H1 (cell line): ENCODE data around the gene HINT2. TPM values are rescaled to one million over a fixed set of nuclear protein-coding genes. Genes with fewer than 3 reads are reported as not detected.

Source experiments
- CTCF ChIA-PET: fragments of 300-600 bp; sonication (Branson Sonifier 250); formaldehyde crosslinking; loops from one replicate; lab custom pipeline; 2021; ENCODE audit not compliant: partially characterized antibody; lab: Charles Lee
- POLR2A ChIA-PET: fragments of 300-600 bp; sonication (Branson Sonifier 250); formaldehyde crosslinking; loops from one replicate; lab custom pipeline; 2021; ENCODE audit warnings: inconsistent platforms; ENCODE audit not compliant: partially characterized antibody; lab: Charles Lee
- DNase-seq, 2 experiments: peaks; one replicate each; pipeline versions ENCODE4 v3.0.0 to v3.0.0-alpha.2; 2010 to 2022; ENCODE audit warnings: low spot score in 2 of 2, low read depth in 1 of 2, mixed read lengths in 1 of 2
- FAIRE-seq: peaks from 2 replicates; lab custom pipeline; 2011; peaks lifted over from hg19 to GRCh38; lab: Jason Lieb, UNC
- H2AFZ ChIP-seq: 2 replicates; pipeline ENCODE4 v1.8.1; 2012; ENCODE audit warnings: low read length, inconsistent platforms
- H2AK5ac ChIP-seq: 2 replicates; pipeline ENCODE4 v1.6.1; 2013; ENCODE audit warnings: low read depth, low read length
- H2BK120ac ChIP-seq: replicated peaks from 2 replicates; pipeline ENCODE3; 2013; ENCODE audit warnings: low read depth, low read length, inconsistent platforms
- H2BK12ac ChIP-seq: 2 replicates; pipeline ENCODE4 v1.6.1; 2013; ENCODE audit warnings: low read depth, low read length
- H2BK15ac ChIP-seq: 2 replicates; pipeline ENCODE4 v1.6.1; 2013; ENCODE audit warnings: low read length
- H2BK20ac ChIP-seq: 2 replicates; pipeline ENCODE4 v1.6.1; 2013; ENCODE audit warnings: low read length
- H2BK5ac ChIP-seq: 2 replicates; pipeline ENCODE4 v1.6.1; 2013; ENCODE audit warnings: low read depth, low read length
- H3K14ac ChIP-seq: 2 replicates; pipeline ENCODE4 v1.6.1; 2013; ENCODE audit warnings: inconsistent platforms; ENCODE audit not compliant: insufficient read length
- H3K18ac ChIP-seq: 2 replicates; pipeline ENCODE4 v1.6.1; 2013; ENCODE audit warnings: low read length; ENCODE audit errors: extremely low read depth
- H3K23ac ChIP-seq: 2 replicates; pipeline ENCODE4 v1.6.1; 2013; ENCODE audit warnings: inconsistent platforms; ENCODE audit not compliant: insufficient read length
- H3K23me2 ChIP-seq: 2 replicates; pipeline ENCODE4 v1.6.1; 2013; ENCODE audit warnings: low read depth, low read length
- H3K27ac ChIP-seq: 2 replicates; pipeline ENCODE4 v1.6.1; 2011; ENCODE audit warnings: low read depth, low read length, inconsistent platforms
- H3K27me3 ChIP-seq, 4 experiments: replicated peaks in 1 of 4; 1 replicate in 1 of 4; 2 replicates in 3 of 4; pipeline versions ENCODE4 v1.6.1 to v1.8.1; 2011 to 2013; ENCODE audit warnings: low read length in 3 of 4, mild to moderate bottlenecking in 3 of 4, inconsistent platforms in 2 of 4, mixed read lengths in 2 of 4, moderate library complexity in 1 of 4; ENCODE audit not compliant: control insufficient read depth in 3 of 4, insufficient read depth in 3 of 4; ENCODE audit errors: extremely low read depth in 1 of 4
- H3K36me3 ChIP-seq, 4 experiments: 2 replicates each; pipeline versions ENCODE4 v1.6.1 to v1.8.1; 2011 to 2013; ENCODE audit warnings: mild to moderate bottlenecking in 4 of 4, low read length in 3 of 4, moderate library complexity in 2 of 4, control low read depth in 1 of 4, inconsistent platforms in 1 of 4; ENCODE audit not compliant: insufficient read depth in 4 of 4, control insufficient read depth in 2 of 4
- H3K4ac ChIP-seq: replicated peaks from 2 replicates; pipeline ENCODE3; 2013; ENCODE audit warnings: low read length, low read depth, mixed read lengths, inconsistent platforms; ENCODE audit not compliant: insufficient read length
- H3K4me1 ChIP-seq, 4 experiments: replicated peaks in 1 of 4; 1 replicate in 1 of 4; 2 replicates in 3 of 4; pipeline versions ENCODE4 v1.6.1 to v1.8.1; 2011 to 2013; ENCODE audit warnings: low read length in 3 of 4, inconsistent platforms in 2 of 4, mixed read lengths in 1 of 4; ENCODE audit not compliant: insufficient read depth in 4 of 4, control insufficient read depth in 3 of 4
- H3K4me2 ChIP-seq, 2 experiments: 2 replicates each; pipeline versions ENCODE4 v1.6.1 to v1.8.1; 2011 to 2013; ENCODE audit warnings: low read depth in 2 of 2, low read length in 2 of 2, control low read depth in 1 of 2, inconsistent platforms in 1 of 2, mild to moderate bottlenecking in 1 of 2; ENCODE audit not compliant: insufficient read depth in 1 of 2
- H3K4me3 ChIP-seq, 4 experiments: fragments of 200-600, 300-600 bp in 1 of 4; sonication (generic), shearing (Covaris generic), sonication (Bioruptor Twin) in 1 of 4; 2 replicates each; pipeline versions ENCODE4 v1.5.1 to v1.8.1; 2011 to 2016; ENCODE audit warnings: low read length in 4 of 4, low read depth in 3 of 4, control low read depth in 2 of 4, inconsistent platforms in 2 of 4, mild to moderate bottlenecking in 2 of 4, mixed read lengths in 1 of 4, moderate library complexity in 1 of 4; ENCODE audit not compliant: insufficient read depth in 2 of 4; ENCODE audit errors: extremely low read depth in 1 of 4
- H3K56ac ChIP-seq: replicated peaks from 2 replicates; pipeline ENCODE3; 2013; ENCODE audit warnings: low read depth, mild to moderate bottlenecking, mixed read lengths, low read length, inconsistent platforms; ENCODE audit not compliant: insufficient read length
- H3K79me1 ChIP-seq: 2 replicates; pipeline ENCODE4 v1.6.1; 2013; ENCODE audit warnings: low read depth, low read length, control low read depth
- H3K79me2 ChIP-seq, 2 experiments: 2 replicates each; pipeline versions ENCODE4 v1.6.1 to v1.8.1; 2012 to 2013; ENCODE audit warnings: low read length in 2 of 2, mild to moderate bottlenecking in 2 of 2, inconsistent platforms in 1 of 2; ENCODE audit not compliant: insufficient read depth in 2 of 2, control insufficient read depth in 1 of 2
- H3K9ac ChIP-seq, 4 experiments: replicated peaks in 1 of 4; 1 replicate in 1 of 4; 2 replicates in 3 of 4; pipeline versions ENCODE4 v1.6.1 to v1.8.1; 2011 to 2013; ENCODE audit warnings: low read depth in 3 of 4, low read length in 3 of 4, control low read depth in 2 of 4, mild to moderate bottlenecking in 2 of 4, moderate library complexity in 2 of 4, inconsistent platforms in 1 of 4; ENCODE audit errors: extremely low read depth in 1 of 4
- H3K9me3 ChIP-seq, 2 experiments: 2 replicates each; pipeline versions ENCODE4 v1.6.1 to v1.8.1; 2012 to 2013; ENCODE audit warnings: mild to moderate bottlenecking in 2 of 2, moderate library complexity in 2 of 2, control low read depth in 1 of 2, inconsistent platforms in 1 of 2, low read depth in 1 of 2, low read length in 1 of 2, mixed read lengths in 1 of 2; ENCODE audit not compliant: insufficient read depth in 2 of 2
- H4K20me1 ChIP-seq, 2 experiments: replicated peaks in 1 of 2; 2 replicates each; pipeline versions ENCODE3 to v1.8.1; 2011 to 2013; ENCODE audit warnings: inconsistent platforms in 2 of 2, low read length in 2 of 2, mild to moderate bottlenecking in 1 of 2; ENCODE audit not compliant: insufficient read depth in 2 of 2, control insufficient read depth in 1 of 2
- H4K5ac ChIP-seq: 2 replicates; pipeline ENCODE4 v1.6.1; 2013; ENCODE audit warnings: low read length, low read depth, mixed read lengths, inconsistent platforms; ENCODE audit not compliant: insufficient read length
- H4K8ac ChIP-seq: 2 replicates; pipeline ENCODE4 v1.8.0; 2013; ENCODE audit warnings: mild to moderate bottlenecking, moderate library complexity, low read length, inconsistent platforms; ENCODE audit not compliant: insufficient read depth; ENCODE audit errors: extremely low read depth
- H4K91ac ChIP-seq: replicated peaks from 2 replicates; pipeline ENCODE3; 2013; ENCODE audit warnings: low read length, mixed read lengths, inconsistent platforms; ENCODE audit not compliant: insufficient read length
- ASH2L ChIP-seq: fragments of 200-600, 300-600 bp; sonication (generic); IDR thresholded peaks from one replicate; pipeline ENCODE4 v1.7.1; 2017; ENCODE audit warnings: low read length
- CEBPB ChIP-seq: IDR thresholded peaks from 2 replicates; pipeline ENCODE4 v1.6.1; 2012; ENCODE audit warnings: low read depth, low read length
- CHD2 ChIP-seq: IDR thresholded peaks from 2 replicates; pipeline ENCODE4 v1.6.1; 2012; ENCODE audit warnings: low read length, improper control_type of control experiment
- MAFK ChIP-seq: IDR thresholded peaks from 2 replicates; pipeline ENCODE4 v1.6.1; 2012; ENCODE audit warnings: low read depth, mild to moderate bottlenecking, improper control_type of control experiment, low read length
- MAX ChIP-seq: IDR thresholded peaks from 2 replicates; pipeline ENCODE4 v1.6.1; 2012; ENCODE audit warnings: inconsistent platforms
- TAF7 ChIP-seq: optimal IDR thresholded peaks from 2 replicates; pipeline ENCODE3; 2011; ENCODE audit warnings: low read depth, mild to moderate bottlenecking, inconsistent platforms, low read length, moderate library complexity, borderline replicate concordance
- WGBS, 2 experiments: shearing (Covaris generic) in 1 of 2; methylation state at CpG; one replicate each; pipeline versions ENCODE4 v1.1.6 to v1.1.7; 2013 to 2015; ENCODE audit warnings: low lambda C conversion rate in 2 of 2, mixed read lengths in 2 of 2, inconsistent platforms in 1 of 2, low coverage in 1 of 2, missing lambda C conversion rate in 1 of 2; ENCODE audit not compliant: insufficient replicate concordance in 2 of 2, insufficient coverage in 1 of 2, insufficient read length in 1 of 2; ENCODE audit errors: extremely low coverage in 1 of 2, missing lambda C conversion rate in 1 of 2; 5-methylcytosine and 5-hydroxymethylcytosine counted together
- polyA plus RNA-seq, 7 experiments: library from polyadenylated mRNA; depleted of rRNA in 3 of 7; stranded (reverse) in 5 of 7; unstranded in 2 of 7; fragments of >200 nt in 5 of 7; fragments of 200-250 nt in 2 of 7; gene quantifications; 1 replicate in 5 of 7; 2 replicates in 1 of 7; 4 replicates in 1 of 7; pipeline versions ENCODE4 v1.2.1 to v1.2.3, GENCODE V29; 2011 to 2013; ENCODE audit warnings: missing spikeins in 2 of 7, mixed read lengths in 2 of 7
- total RNA-seq: library from RNA; stranded (reverse); fragmentation: NEBNext Ultra II Directional; extraction: Animal tissue kit (Norgen Biotek cat#: 25700); gene quantifications from 2 replicates; pipeline ENCODE4 v1.2.1, GENCODE V29; 2021

Gene HINT2
- total and polyA plus RNA-seq, 2 of the 8 experiments (the other 6 are each of a cell fraction or from before 2014, with no cell fraction given), result 32.1 to 51.2 TPM

DNA sequence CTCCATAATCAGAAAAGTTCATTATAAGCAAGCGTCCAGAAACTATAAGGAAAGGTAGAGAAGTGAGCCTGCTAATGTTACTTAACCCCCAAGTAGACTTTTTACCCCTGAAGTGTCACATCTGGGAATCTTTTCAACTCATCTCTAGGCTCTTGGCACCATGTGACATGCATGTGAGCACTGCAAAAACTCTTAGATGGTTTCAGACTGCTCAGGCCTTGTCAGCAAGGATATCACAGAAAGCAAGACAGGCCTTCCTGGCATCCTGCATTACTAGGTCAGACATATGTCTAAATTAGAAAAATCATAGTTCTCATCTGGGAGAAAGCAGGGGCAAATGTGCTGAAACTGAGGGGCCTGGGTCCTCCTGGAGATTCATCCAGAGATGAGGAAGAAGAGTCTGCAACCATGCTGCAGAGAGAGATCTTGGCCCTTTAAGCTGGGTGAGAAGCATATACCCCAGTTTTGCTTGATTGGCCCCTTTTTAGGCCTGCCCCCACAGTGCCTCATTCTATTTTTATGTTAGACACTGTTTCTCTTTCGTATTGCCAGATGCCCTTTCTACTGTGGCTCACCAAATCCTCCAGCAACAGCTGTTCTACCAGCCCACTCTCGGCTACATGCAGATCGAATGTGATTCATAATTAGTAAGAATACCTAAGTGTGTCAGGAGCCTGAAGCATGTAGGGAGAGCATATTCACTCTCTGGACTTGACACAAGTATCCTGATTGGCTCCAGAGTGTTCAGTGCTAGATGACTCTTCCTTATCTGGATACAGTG lies 33.1 kb upstream of the HINT2 start:
- Histone ChIP-seq H3K9ac (no peak overlapping the region), H3K36me3 (peaks cover 0 to 5% (median 0%) of the 10 kb centered on the region in 4 experiments; a peak in 1 of 8 replicates), H2AK5ac (no peak overlapping the region), H2BK20ac (no peak overlapping the region), H2BK15ac (no peak overlapping the region), H3K79me2 (no peaks in the 10 kb centered on the region), H3K4ac (no peak overlapping the region), H3K4me3 (no peak overlapping the region), H3K56ac (no peak overlapping the region), H2AFZ (no peak overlapping the region), H2BK120ac (no peak overlapping the region), H3K23me2 (peaks cover 15% of the 10 kb centered on the region), H2BK12ac (no peak overlapping the region), H4K91ac (no peak overlapping the region), H3K18ac (no peak overlapping the region), H3K79me1 (no peaks in the 10 kb centered on the region; the same call in 1 of the 2 replicates), H2BK5ac (no peak overlapping the region), H3K27me3 (peaks cover 0 to 12% (median 9%) of the 10 kb centered on the region in 4 experiments; a peak in 6 of 7 replicates), H3K27ac (no peak overlapping the region), H4K20me1 (no peaks in the 10 kb centered on the region), H3K14ac (no peak overlapping the region), H3K4me1 (peaks cover 10 to 22% (median 14%) of the 10 kb centered on the region in 4 experiments), H3K4me2 (no peak overlapping the region; a peak in 1 of 4 replicates), H4K5ac (no peak overlapping the region), H4K8ac (no peak overlapping the region), H3K23ac (no peak overlapping the region), H3K9me3 (no peaks in the 10 kb centered on the region)
- WGBS, 2 experiments, result 96% methylated on average over 4 of the region's 4 CpGs; no CpG with 5 or more reads in 1 of the 2 experiments
- POLR2A ChIA-PET, result interaction anchor here (1.6 to 5.9 kb wide), 3 partner anchors 9 to 14 kb away, joined by 4 to 43 read pairs (median 18); no protein-coding TSS in a partner anchor
- no peak for FAIRE-seq
- DNase-seq, result no peak
- CTCF ChIA-PET, result interaction anchor here (1.2 to 16.5 kb wide), 4 partner anchors 13 to 58 kb away, joined by 4 to 172 read pairs (median 26); partner anchors contain the start of genes FAM221B and TMEM8B
- TF ChIP-seq TAF7, result no peak
- no peak for TF ChIP-seq CEBPB
- no peak for TF ChIP-seq MAX
- no peak for TF ChIP-seq ASH2L
- TF ChIP-seq MAFK, result no peak
- TF ChIP-seq CHD2, result no peak
